GM12878 (cell line): Measurements from ENCODE around the gene ORM2. TPM values are rescaled to one million over a fixed set of nuclear protein-coding genes. Genes with fewer than 3 reads are reported as not detected.

Experiments
- HDAC6 ChIP-seq: fragments of 200-600 bp; sonication (generic); IDR thresholded peaks from one replicate; pipeline ENCODE4 v1.8.0; 2017; ENCODE audit warnings: antibody characterized with exemption; ENCODE audit not compliant: unreplicated experiment
- IRF4 ChIP-seq: IDR thresholded peaks from 2 replicates; pipeline ENCODE4 v1.6.1; 2011; ENCODE audit warnings: low read depth, low read length
- NFXL1 ChIP-seq: fragments of 450-650 bp; IDR thresholded peaks from 2 replicates; pipeline ENCODE4 v1.6.1; 2017; ENCODE audit warnings: antibody characterized with exemption, mild to moderate bottlenecking, borderline replicate concordance
- SRF ChIP-seq, 2 experiments: IDR thresholded peaks; 2 replicates each; pipeline ENCODE4 v1.6.1; 2011; ENCODE audit warnings: low read depth in 2 of 2, low read length in 2 of 2, mild to moderate bottlenecking in 1 of 2, moderate library complexity in 1 of 2
- TAF1 ChIP-seq: IDR thresholded peaks from 2 replicates; pipeline ENCODE4 v1.6.1; 2011; ENCODE audit warnings: mild to moderate bottlenecking, low read depth, low read length, borderline replicate concordance
- polyA plus RNA-seq, 11 experiments: library from polyadenylated mRNA; depleted of rRNA in 4 of 11; unstranded in 6 of 11; stranded (reverse) in 5 of 11; fragments of >200 nt; fragmentation: Nextera tagmentation in 4 of 11; fragmentation: Illumina TruSeq in 1 of 11; extraction: Ambion mirVana in 4 of 11; extraction: Trizol in 1 of 11; gene quantifications; 1 replicate in 1 of 11; 2 replicates in 10 of 11; pipeline versions ENCODE4 v1.2.1 to v1.2.3, GENCODE V29; 2011 to 2016; ENCODE audit warnings: inconsistent platforms in 2 of 11, missing spikeins in 2 of 11, low read depth in 1 of 11
- total RNA-seq, 4 experiments: library from RNA; depleted of rRNA in 3 of 4; stranded (reverse); fragments of >200 nt in 3 of 4; fragmentation: Illumina TruSeq in 1 of 4; extraction: Trizol in 1 of 4; gene quantifications; 2 replicates each; pipeline versions ENCODE4 v1.2.1 to v1.2.3, GENCODE V29; 2013 to 2021
- TF ChIP-seq, protein P1 (sequence below): fragments of 450-650 bp; IDR thresholded peaks from 2 replicates; pipeline ENCODE4 v1.6.1; 2016; ENCODE audit warnings: mild to moderate bottlenecking
- TF ChIP-seq, protein P2 (sequence below): fragments of 450-650 bp; IDR thresholded peaks from 2 replicates; pipeline ENCODE4 v1.6.1; 2014; ENCODE audit warnings: mild to moderate bottlenecking
- TF ChIP-seq, protein P3 (sequence below): IDR thresholded peaks from 2 replicates; pipeline ENCODE4 v1.6.1; 2011; ENCODE audit warnings: borderline replicate concordance, low read depth, mild to moderate bottlenecking, moderate library complexity, mixed read lengths, low read length; ENCODE audit not compliant: insufficient read depth; ENCODE audit errors: extremely low read length

ORM2 gene
- total and polyA plus RNA-seq, 10 of the 15 experiments (the other 5 are each of a cell fraction or from before 2014, with no cell fraction given): 0.64 TPM; not detected in 9

DNA sequence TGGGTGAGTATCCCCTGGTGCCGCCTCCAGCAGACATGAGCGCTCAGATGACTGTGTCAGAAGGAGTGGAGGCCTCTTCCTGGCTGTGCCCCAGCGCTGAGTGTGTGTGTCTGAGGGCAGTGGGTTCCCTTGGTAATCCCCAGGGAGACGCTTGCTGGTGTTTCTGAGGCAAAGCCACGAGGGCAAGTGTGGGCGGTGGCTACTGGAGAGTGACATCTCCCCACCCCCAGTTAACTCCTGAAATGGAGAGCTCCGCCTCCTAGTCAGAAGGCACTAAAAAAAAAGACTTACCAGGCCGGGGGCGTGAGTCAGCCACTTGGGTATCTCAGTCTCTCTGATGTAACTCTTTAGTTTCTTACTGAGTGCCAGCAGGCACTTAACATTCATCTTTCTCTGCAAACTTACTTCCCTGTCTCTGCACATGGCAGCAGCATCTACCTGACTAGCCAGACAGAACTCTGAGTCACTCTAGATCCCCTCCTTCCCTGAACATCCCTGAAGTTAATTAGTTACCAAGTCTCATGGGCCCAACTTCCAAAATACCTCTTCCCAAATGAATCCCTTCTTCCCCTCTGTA is 19.3 kb downstream of the ORM2 start (continued):
- TF ChIP-seq, protein P1, sequence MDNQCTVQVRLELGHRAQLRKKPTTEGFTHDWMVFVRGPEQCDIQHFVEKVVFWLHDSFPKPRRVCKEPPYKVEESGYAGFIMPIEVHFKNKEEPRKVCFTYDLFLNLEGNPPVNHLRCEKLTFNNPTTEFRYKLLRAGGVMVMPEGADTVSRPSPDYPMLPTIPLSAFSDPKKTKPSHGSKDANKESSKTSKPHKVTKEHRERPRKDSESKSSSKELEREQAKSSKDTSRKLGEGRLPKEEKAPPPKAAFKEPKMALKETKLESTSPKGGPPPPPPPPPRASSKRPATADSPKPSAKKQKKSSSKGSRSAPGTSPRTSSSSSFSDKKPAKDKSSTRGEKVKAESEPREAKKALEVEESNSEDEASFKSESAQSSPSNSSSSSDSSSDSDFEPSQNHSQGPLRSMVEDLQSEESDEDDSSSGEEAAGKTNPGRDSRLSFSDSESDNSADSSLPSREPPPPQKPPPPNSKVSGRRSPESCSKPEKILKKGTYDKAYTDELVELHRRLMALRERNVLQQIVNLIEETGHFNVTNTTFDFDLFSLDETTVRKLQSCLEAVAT: no peak
- TF ChIP-seq, protein P2, sequence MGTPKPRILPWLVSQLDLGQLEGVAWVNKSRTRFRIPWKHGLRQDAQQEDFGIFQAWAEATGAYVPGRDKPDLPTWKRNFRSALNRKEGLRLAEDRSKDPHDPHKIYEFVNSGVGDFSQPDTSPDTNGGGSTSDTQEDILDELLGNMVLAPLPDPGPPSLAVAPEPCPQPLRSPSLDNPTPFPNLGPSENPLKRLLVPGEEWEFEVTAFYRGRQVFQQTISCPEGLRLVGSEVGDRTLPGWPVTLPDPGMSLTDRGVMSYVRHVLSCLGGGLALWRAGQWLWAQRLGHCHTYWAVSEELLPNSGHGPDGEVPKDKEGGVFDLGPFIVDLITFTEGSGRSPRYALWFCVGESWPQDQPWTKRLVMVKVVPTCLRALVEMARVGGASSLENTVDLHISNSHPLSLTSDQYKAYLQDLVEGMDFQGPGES: no peak
- TF ChIP-seq HDAC6 (no peak), SRF (IDR thresholded peaks at IDR 0.05; ENCODE audit: low read depth in 2 of 2, low read length in 2 of 2) (0 out of 4 replicates have a peak, but pooled peaks of 1 of the 2 experiments have one; percentile 2), IRF4 (no peak), NFXL1 (no peak), TAF1 (no peak)
- TF ChIP-seq, protein P3, sequence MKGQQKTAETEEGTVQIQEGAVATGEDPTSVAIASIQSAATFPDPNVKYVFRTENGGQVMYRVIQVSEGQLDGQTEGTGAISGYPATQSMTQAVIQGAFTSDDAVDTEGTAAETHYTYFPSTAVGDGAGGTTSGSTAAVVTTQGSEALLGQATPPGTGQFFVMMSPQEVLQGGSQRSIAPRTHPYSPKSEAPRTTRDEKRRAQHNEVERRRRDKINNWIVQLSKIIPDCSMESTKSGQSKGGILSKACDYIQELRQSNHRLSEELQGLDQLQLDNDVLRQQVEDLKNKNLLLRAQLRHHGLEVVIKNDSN: peak; percentile 12
